Common myeloid progenitor, CD34-positive (primary cell): Measurements from ENCODE around the gene XPOT.

Source experiments
- CTCF ChIA-PET: fragments of 350-600 bp; sonication (Branson Sonifier 250); formaldehyde crosslinking; loops from one replicate; lab custom pipeline; 2021; ENCODE audit warnings: antibody characterized with exemption; lab: Charles Lee
- POLR2A ChIA-PET: fragments of 350-600 bp; sonication (Branson Sonifier 250); formaldehyde crosslinking; loops from one replicate; lab custom pipeline; 2021; ENCODE audit warnings: antibody characterized with exemption; lab: Charles Lee
- DNase-seq, 3 donors: peaks; one replicate each; pipeline versions ENCODE4 v3.0.0 to v3.0.0-alpha.2; 2013
- H3K27ac ChIP-seq, 2 experiments: 1 replicate in 1 of 2; 2 replicates in 1 of 2; pipeline ENCODE4 v1.7.0; 2013; ENCODE audit warnings: inconsistent platforms in 2 of 2, low read length in 2 of 2, mild to moderate bottlenecking in 2 of 2, low read depth in 1 of 2, moderate library complexity in 1 of 2; ENCODE audit not compliant: severe bottlenecking in 2 of 2, insufficient read depth in 1 of 2, poor library complexity in 1 of 2
- H3K27me3 ChIP-seq, 5 experiments: replicated peaks in 2 of 5; 1 replicate in 3 of 5; 2 replicates in 2 of 5; pipeline versions ENCODE4 v1.6.1 to v1.7.0; 2013; ENCODE audit warnings: low read length in 4 of 5, mild to moderate bottlenecking in 2 of 5, moderate library complexity in 2 of 5, inconsistent platforms in 1 of 5; ENCODE audit not compliant: insufficient read depth in 5 of 5, control insufficient read depth in 4 of 5
- H3K36me3 ChIP-seq, 4 experiments: 1 replicate in 2 of 4; 2 replicates in 2 of 4; pipeline versions ENCODE4 v1.6.1 to v1.7.0; 2013; ENCODE audit warnings: low read length in 3 of 4, control low read depth in 1 of 4, mild to moderate bottlenecking in 1 of 4; ENCODE audit not compliant: control insufficient read depth in 4 of 4, insufficient read depth in 4 of 4
- H3K4me1 ChIP-seq, 4 experiments: 1 replicate in 3 of 4; 2 replicates in 1 of 4; pipeline versions ENCODE4 v1.6.1 to v1.7.1; 2013; ENCODE audit warnings: low read length in 3 of 4, mild to moderate bottlenecking in 3 of 4, control low read depth in 1 of 4, inconsistent platforms in 1 of 4, moderate library complexity in 1 of 4; ENCODE audit not compliant: control insufficient read depth in 4 of 4, insufficient read depth in 4 of 4; ENCODE audit errors: control extremely low read depth in 1 of 4
- H3K4me3 ChIP-seq, 7 experiments: 1 replicate in 4 of 7; 2 replicates in 3 of 7; pipeline versions ENCODE4 v1.5.1 to v1.7.0; 2013; ENCODE audit warnings: mild to moderate bottlenecking in 7 of 7, low read length in 6 of 7, moderate library complexity in 6 of 7, inconsistent platforms in 2 of 7, low read depth in 2 of 7, control low read depth in 1 of 7; ENCODE audit not compliant: insufficient read depth in 4 of 7, control insufficient read depth in 1 of 7; ENCODE audit errors: extremely low read depth in 1 of 7
- H3K9me3 ChIP-seq, 5 experiments: 1 replicate in 4 of 5; 2 replicates in 1 of 5; pipeline versions ENCODE4 v1.6.1 to v1.7.1; 2013; ENCODE audit warnings: low read length in 4 of 5, mild to moderate bottlenecking in 2 of 5, inconsistent platforms in 1 of 5, low read depth in 1 of 5, moderate library complexity in 1 of 5; ENCODE audit not compliant: control insufficient read depth in 4 of 5, insufficient read depth in 2 of 5; ENCODE audit errors: control extremely low read depth in 1 of 5
- WGBS: methylation state at CpG from one replicate; pipeline ENCODE4 v1.1.5; 2013; ENCODE audit not compliant: insufficient coverage; 5-methylcytosine and 5-hydroxymethylcytosine counted together

Gene XPOT

GRCh38 chr12:64473176-64473575 is 69.0 kb downstream of the XPOT start:
- DNase-seq = no peak
- Histone ChIP-seq H3K9me3 (peaks cover 0 to 12% (median 2%) of the 10 kb centered on the region in 5 experiments), H3K27ac (no peak overlapping the region), H3K36me3 (peaks cover 15 to 69% (median 53%) of the 10 kb centered on the region in 4 experiments), H3K4me3 (no peak overlapping the region), H3K27me3 (no peaks in the 10 kb centered on the region), H3K4me1 (no peaks in the 10 kb centered on the region)
- CTCF ChIA-PET = interaction anchor here (1.1 to 2.5 kb wide), 2 partner anchors 9 to 23 kb away, joined by 3 to 10 read pairs; no protein-coding TSS in a partner anchor
- 100% methylated on average over 1 of the region's 2 CpGs for WGBS
- POLR2A ChIA-PET = no interaction called here

GRCh38 chr12:64475518-64475917 is 71.3 kb downstream of the XPOT start:
- no peaks in the 10 kb centered on the region for H3K4me1 ChIP-seq
- no peak overlapping the region for H3K27ac ChIP-seq
- H3K27me3 ChIP-seq = no peaks in the 10 kb centered on the region
- no peak overlapping the region for H3K4me3 ChIP-seq
- 100% methylated on average over 4 of the region's 4 CpGs for WGBS
- peaks cover 12 to 60% (median 45%) of the 10 kb centered on the region in 4 experiments for H3K36me3 ChIP-seq
- ChIA-PET CTCF (no interaction called here), POLR2A (no interaction called here)
- DNase-seq = no peak
- peaks cover 0 to 12% (median 2%) of the 10 kb centered on the region in 5 experiments for H3K9me3 ChIP-seq

GRCh38 chr12:64476844-64477243 is 72.7 kb downstream of the XPOT start:
- 100% methylated on average over 1 of the region's 2 CpGs for WGBS
- Histone ChIP-seq H3K9me3 (peaks cover 0 to 12% (median 2%) of the 10 kb centered on the region in 5 experiments), H3K27me3 (no peaks in the 10 kb centered on the region), H3K4me3 (no peak overlapping the region), H3K36me3 (peaks cover 12 to 52% (median 38%) of the 10 kb centered on the region in 4 experiments), H3K4me1 (no peaks in the 10 kb centered on the region), H3K27ac (no peak overlapping the region)
- ChIA-PET POLR2A (interaction anchor here (0.6 kb wide), 1 partner anchor 108 kb away, joined by 5 read pairs; no protein-coding TSS in a partner anchor), CTCF (no interaction called here)
- DNase-seq = no peak

GRCh38 chr12:64478661-64479060 is 74.5 kb downstream of the XPOT start:
- DNase-seq = no peak
- POLR2A ChIA-PET = no interaction called here
- H3K4me3 ChIP-seq = no peak overlapping the region
- H3K9me3 ChIP-seq = peaks cover 0 to 12% (median 2%) of the 10 kb centered on the region in 5 experiments
- no peaks in the 10 kb centered on the region for H3K27me3 ChIP-seq
- CTCF ChIA-PET = no interaction called here
- H3K27ac ChIP-seq = no peak overlapping the region
- H3K36me3 ChIP-seq = peaks cover 12 to 58% (median 35%) of the 10 kb centered on the region in 4 experiments
- no peaks in the 10 kb centered on the region for H3K4me1 ChIP-seq

GRCh38 chr12:64480148-64480547 is 76.0 kb downstream of the XPOT start:
- Histone ChIP-seq H3K9me3 (peaks cover 0 to 11% (median 2%) of the 10 kb centered on the region in 5 experiments), H3K36me3 (peaks cover 9 to 50% (median 31%) of the 10 kb centered on the region in 4 experiments), H3K4me3 (no peak overlapping the region), H3K27me3 (no peaks in the 10 kb centered on the region), H3K4me1 (no peaks in the 10 kb centered on the region), H3K27ac (no peak overlapping the region)
- CTCF ChIA-PET = no interaction called here
- WGBS = no CpG with 5 or more reads among the region's 1 CpG
- POLR2A ChIA-PET = no interaction called here
- DNase-seq = no peak

GRCh38 chr12:64486657-64487056 is 82.5 kb downstream of the XPOT start:
- no peaks in the 10 kb centered on the region for H3K9me3 ChIP-seq
- H3K4me1 ChIP-seq = no peaks in the 10 kb centered on the region
- no CpG with 5 or more reads among the region's 3 CpGs for WGBS
- H3K27ac ChIP-seq = no peak overlapping the region
- DNase-seq = no peak
- peaks cover 7 to 67% (median 43%) of the 10 kb centered on the region in 4 experiments for H3K36me3 ChIP-seq
- ChIA-PET POLR2A (no interaction called here), CTCF (interaction anchor here (1.4 kb wide), 1 partner anchor 15 kb away, joined by 6 read pairs; no protein-coding TSS in a partner anchor)
- H3K27me3 ChIP-seq = no peaks in the 10 kb centered on the region
- no peak overlapping the region for H3K4me3 ChIP-seq

GRCh38 chr12:64491718-64492117 is 87.5 kb downstream of the XPOT start:
- no peaks in the 10 kb centered on the region for H3K9me3 ChIP-seq
- POLR2A ChIA-PET = no interaction called here
- H3K27me3 ChIP-seq = no peaks in the 10 kb centered on the region
- H3K36me3 ChIP-seq = peaks cover 12 to 65% (median 43%) of the 10 kb centered on the region in 4 experiments
- CTCF ChIA-PET = no interaction called here
- H3K27ac ChIP-seq = no peak overlapping the region
- peaks cover 0 to 5% (median 0%) of the 10 kb centered on the region in 4 experiments for H3K4me1 ChIP-seq
- no peak for DNase-seq
- no peak overlapping the region for H3K4me3 ChIP-seq
- 100% methylated on average over 1 of the region's 1 CpG for WGBS
